ENCODE measurements around the gene LRBA. TPM values are rescaled to one million over a fixed set of nuclear protein-coding genes. Genes with fewer than 3 reads are reported as not detected.

Gene LRBA
- total RNA-seq, 1 experiment from 2014 or later, result 55.3 TPM

DNA sequence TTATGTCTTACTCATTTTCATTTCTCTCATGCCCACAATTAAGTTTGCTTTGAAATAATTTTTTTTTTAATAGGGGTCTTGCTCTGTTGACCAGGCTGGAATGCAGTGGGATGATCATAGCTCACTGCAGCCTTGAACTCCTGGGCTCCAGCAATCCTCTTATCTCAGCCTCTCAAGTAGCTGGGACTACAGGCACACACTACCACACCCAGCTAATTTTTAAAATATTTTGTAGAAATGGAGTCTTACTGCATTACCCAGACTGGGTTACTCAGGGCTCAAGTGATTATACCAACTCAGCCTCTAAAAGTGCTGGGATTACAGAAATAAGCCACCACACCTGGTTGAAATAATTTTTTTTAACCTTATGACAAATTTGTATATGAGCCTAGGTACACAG lies 452.3 kb downstream of the LRBA start:
- no peaks in the 10 kb centered on the region for H3K79me2 ChIP-seq (ENCODE audit: insufficient read depth, low read length)
- H4K5ac ChIP-seq (ENCODE audit: insufficient read length, low read depth, low read length), result no peak overlapping the region
- no peak overlapping the region for H3K18ac ChIP-seq (ENCODE audit: insufficient read length, low read depth, low read length)
- H3K9me3 Mint-ChIP-seq, result peaks cover 3 to 7% of the 10 kb centered on the region in 2 experiments; a peak in 1 of 5 replicates
- H3K27me3 ChIP-seq (ENCODE audit: insufficient read depth, low read length), result no peaks in the 10 kb centered on the region
- TF ChIP-seq CTCF (conservative IDR thresholded peaks at IDR 0.05), result no peak
- H3K36me3 Mint-ChIP-seq (ENCODE audit: insufficient read depth in 1 of 3, low read depth in 3 of 3), result peaks cover 7 to 9% (median 8%) of the 10 kb centered on the region in 3 experiments; a peak in 6 of 7 replicates
- H3K4me1 ChIP-seq (ENCODE audit: insufficient read depth, low read length), result no peaks in the 10 kb centered on the region
- H3K4me2 ChIP-seq (ENCODE audit: insufficient read depth, insufficient read length, low read length), result no peak overlapping the region
- H2AFZ ChIP-seq (ENCODE audit: low read length), result no peak overlapping the region
- H3K27ac Mint-ChIP-seq, result no peak overlapping the region
- no peak overlapping the region for H3K56ac ChIP-seq (ENCODE audit: insufficient read length, low read depth, low read length)
- no peak overlapping the region for H2BK120ac ChIP-seq (ENCODE audit: low read depth, low read length, poor library complexity, severe bottlenecking)
- H4K8ac ChIP-seq (replicated peaks; ENCODE audit: insufficient read length, low read depth, low read length), result no peak overlapping the region
- H2BK20ac ChIP-seq (ENCODE audit: low read depth, low read length, poor library complexity, severe bottlenecking), result no peak overlapping the region
- H2BK5ac ChIP-seq (ENCODE audit: insufficient read length, low read length), result no peak overlapping the region
- H3K23ac ChIP-seq (ENCODE audit: insufficient read length, low read depth, low read length), result no peak overlapping the region
- H3K23me2 ChIP-seq (ENCODE audit: insufficient read length, low read depth, low read length, poor library complexity, severe bottlenecking), result no peaks in the 10 kb centered on the region
- H3K79me1 ChIP-seq (ENCODE audit: insufficient read depth, low read depth, low read length, poor library complexity, severe bottlenecking), result no peaks in the 10 kb centered on the region
- H3K4me1 Mint-ChIP-seq, result no peaks in the 10 kb centered on the region
- no peaks in the 10 kb centered on the region for H3K9me3 ChIP-seq (ENCODE audit: control insufficient read depth, low read depth, low read length)
- H2BK12ac ChIP-seq (ENCODE audit: insufficient read length, low read depth, low read length), result no peak overlapping the region
- H3K27me3 Mint-ChIP-seq (ENCODE audit: low read depth), result no peaks in the 10 kb centered on the region
- H3K4ac ChIP-seq (ENCODE audit: low read depth, low read length), result no peak overlapping the region
- H2AK5ac ChIP-seq (ENCODE audit: insufficient read length, low read length), result no peak overlapping the region
- no peak overlapping the region for H2BK15ac ChIP-seq (ENCODE audit: low read depth, low read length)
- no peak for DNase-seq
- no peak overlapping the region for H3K4me3 Mint-ChIP-seq
- no peak overlapping the region for H3T11ph ChIP-seq (ENCODE audit: low read length)
- no peak overlapping the region for H4K91ac ChIP-seq (ENCODE audit: insufficient read length, low read depth, low read length)
- no peak overlapping the region for H3K14ac ChIP-seq (ENCODE audit: insufficient read depth, low read length)
- H3K9ac ChIP-seq (ENCODE audit: extremely low read depth, insufficient read length, low read length), result no peak overlapping the region
- H4K20me1 ChIP-seq (ENCODE audit: control insufficient read depth, insufficient read depth, insufficient read length), result no peaks in the 10 kb centered on the region
- H3K27ac ChIP-seq (ENCODE audit: insufficient read length, low read depth, low read length), result no peak overlapping the region
